Activated gamma-delta T cell treated with anti-CD3 and anti-CD28 coated beads, Interleukin-2, amount 50 U/mL, for 16 hours (primary cell): Measurements from ENCODE around the gene KIAA0930.
"Not testable (repeated sequence)": the region's sequence is repeated elsewhere in the genome, so short reads cannot be mapped to it uniquely, and the experiment has no call there.

Experiments used
- DNase-seq: peaks from one replicate; pipeline ENCODE4 v3.0.0-alpha.2; 2020; ENCODE audit warnings: low read depth

The KIAA0930 gene

DNA sequence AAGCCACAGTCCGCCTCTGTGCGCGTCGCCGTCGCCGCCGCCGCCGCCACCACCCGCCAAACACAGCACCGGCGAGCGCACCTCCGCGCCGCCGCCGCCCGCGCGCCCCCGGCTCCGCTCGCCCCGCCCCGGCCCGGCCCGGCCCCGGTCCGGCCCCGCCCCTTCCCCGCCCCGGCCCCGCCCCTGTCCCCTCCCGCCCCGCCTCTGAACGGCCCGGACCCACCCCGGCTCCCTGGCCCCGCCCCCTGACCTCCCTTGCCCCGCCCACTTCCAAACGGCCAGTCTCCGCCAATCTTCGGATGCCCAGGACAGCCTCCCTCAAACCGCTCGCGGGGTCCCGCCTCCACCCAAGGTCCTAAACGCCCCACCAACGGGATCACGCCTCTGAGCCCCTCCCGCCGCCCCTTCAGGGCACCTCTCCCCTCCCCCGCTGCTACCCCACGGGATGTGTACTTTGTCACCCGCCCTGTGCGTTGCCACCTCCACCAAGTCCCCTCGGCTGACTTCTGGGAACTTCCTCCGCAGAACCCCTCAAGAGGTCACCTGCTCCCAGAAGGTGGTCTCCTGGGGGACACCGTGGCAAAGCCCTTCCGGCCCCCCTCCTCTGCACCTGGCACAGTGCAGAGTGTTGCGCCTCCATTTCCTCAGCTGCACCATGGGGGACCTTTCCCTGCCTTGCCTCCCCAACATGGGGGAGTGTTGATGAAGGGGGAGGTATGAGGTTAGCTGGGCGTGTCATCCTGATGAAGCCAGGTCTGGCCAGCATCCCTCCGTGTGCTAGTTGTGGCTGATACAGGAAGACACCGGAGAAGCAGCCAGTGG, at the start of gene KIAA0930:
Gene KIAA0930, minus strand, starts transcription at position 85 of the 822 bp plus-strand sequence. CDS start 191 bp downstream, outside the sequence.
- peak; percentile 78 for DNase-seq

DNA sequence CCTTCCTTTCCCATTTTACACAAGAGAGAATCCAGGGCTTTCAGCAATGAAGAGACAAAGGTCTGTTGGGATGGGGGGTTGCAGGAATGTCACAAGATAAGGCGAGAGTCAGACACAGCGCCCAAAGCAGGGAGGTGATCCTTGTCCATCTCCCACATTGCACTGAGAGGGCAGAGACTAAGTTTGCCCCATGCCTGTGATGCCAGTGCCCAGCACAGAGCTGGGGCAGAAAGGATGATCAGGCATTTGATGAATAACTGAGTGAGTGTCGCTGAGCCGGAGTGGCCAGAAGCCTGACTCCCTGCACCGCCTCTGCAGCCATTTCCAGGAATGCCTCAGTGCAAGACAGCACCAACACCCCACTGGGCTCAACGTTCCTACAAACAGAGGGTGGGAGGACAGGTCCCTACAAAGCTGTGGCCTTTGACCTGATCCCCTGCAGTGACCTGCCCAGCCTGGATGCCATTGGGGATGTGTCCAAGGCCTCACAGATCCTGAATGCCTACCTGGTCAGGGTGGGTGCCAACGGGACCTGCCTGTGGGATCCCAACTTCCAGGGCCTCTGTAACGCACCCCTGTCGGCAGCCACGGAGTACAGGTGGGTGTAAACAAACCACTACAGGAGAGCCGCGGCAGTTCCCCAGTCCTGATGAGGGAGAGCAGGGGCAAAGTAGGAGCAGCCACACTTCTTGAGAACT, 46.3 kb upstream of the KIAA0930 start:
- no peak for DNase-seq

DNA sequence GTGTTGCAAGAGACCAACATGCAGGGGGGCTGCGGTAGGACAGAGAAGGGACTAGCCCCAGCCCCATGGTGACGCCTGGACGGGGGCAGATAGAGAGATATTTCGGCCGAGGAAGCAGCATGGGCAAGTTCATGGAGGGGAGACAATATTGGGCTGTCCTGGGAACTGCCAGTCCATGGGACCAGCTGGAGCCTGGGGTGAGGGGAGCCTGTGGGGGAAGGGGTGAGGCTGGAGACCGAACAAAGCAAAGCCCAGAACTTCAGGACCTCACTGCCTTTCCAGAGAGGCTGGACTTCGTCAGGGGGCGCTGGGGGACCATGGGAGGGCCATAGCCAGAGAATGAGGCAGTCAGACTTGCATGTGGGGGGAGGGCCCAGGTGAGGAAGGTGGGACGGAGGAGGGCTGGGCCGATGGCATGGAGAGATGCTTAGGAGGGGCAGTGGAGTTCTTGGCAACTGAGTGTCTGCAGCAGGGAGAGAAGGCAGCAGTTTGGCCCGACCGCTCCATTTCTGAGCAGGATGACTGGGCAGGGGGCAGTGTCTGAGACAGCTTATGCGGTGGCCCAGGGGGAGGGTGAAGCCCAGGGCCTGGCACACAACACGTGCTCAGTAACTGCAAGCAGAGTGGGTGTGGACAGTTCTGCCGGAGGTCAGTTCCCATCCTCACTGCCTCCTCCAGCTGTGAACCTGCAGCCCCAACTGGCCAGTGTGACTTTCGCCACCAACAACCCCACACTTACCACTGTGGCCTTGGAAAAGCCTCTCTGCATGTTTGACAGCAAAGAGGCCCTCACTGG, 44.8 kb upstream of the KIAA0930 start:
- DNase-seq = no peak

DNA sequence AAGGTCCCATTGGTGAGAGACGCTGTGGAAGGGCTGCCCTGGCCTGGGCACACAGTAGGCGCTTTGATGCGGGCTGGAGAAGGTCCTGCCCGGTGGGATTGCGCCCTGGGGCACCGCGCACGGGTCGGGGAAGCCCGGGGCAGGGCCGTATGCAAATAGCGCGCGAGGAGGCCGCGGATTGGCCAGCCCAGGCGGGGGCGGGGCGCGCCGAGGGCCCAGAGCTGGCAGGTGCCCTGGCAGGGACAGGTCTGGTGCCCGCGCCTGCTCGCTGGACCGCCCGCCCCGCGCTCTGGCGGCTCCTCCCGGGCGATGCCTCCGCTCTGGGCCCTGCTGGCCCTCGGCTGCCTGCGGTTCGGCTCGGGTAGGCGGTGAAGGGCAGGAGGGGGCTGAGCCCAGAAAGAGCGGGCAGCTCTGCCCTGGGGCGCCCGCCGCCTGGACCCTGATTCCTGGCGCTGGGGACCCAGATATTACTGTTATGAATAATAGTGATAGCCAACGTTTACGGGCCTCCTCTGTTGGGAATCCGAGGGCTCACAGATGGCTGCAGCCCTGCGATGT, 44.1 kb upstream of the KIAA0930 start, which contains the start of gene UPK3A:
Gene UPK3A, plus strand, starts transcription at position 245 of the 558 bp plus-strand sequence. Its CDS starts 65 bp downstream, at position 310.
- peak; percentile 26 for DNase-seq

DNA sequence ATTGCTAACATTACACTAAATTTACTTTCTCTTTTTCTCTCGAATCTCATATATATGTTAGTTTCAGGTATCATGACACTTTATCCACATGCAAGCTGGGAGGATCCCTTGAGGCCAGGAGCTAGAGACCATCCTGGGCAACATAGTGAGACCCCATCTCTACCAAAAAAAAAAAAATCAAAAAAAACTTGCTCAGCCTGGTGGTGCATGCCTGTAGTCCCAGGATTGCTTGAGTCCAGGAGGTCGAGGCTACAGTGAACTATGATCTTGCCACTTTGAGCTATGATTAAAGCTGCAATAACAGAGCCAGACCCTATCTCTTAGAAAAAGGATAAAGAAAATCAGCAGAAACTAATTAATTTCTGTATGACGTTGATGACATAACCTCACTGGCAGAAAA, 40.3 kb upstream of the KIAA0930 start:
- DNase-seq = no peak

DNA sequence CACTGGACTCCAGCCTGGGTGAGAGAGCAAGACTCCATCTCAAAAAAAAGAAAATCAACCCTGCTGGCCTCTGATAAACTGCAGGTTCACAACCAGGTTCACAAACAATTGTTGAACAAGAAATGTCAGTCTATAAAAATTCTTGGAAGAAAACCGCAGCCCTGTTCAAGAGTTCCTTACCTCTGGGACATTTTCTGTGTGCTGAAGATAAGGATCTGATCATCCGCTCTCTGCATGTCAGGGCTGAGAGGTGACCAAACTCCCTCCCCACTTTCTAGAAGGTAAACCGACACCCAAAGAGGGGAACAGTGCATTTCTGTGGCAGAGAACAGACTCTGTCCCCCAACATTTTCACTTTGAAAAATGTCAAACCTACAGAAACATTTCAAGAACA, 39.9 kb upstream of the KIAA0930 start:
- DNase-seq = no peak

DNA sequence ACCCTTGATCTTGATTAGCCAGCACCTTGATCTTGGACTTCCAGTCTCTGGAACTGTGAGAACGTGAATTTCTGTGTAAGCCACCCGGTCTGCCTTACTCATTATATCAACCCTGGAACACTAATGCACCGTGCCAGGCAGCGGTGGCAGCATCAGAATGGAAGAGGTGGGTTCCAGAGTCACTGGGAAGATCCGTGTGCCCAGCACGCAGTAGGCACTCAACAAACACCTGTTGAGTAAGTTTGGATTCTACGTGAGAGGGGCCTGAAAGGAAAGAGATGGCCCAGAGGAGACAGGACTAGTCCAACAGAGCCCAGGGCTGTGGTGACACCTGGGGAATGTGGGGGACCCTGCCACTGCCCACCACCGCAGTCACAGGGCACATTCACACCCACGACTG, 37.4 kb upstream of the KIAA0930 start:
- DNase-seq = no peak

DNA sequence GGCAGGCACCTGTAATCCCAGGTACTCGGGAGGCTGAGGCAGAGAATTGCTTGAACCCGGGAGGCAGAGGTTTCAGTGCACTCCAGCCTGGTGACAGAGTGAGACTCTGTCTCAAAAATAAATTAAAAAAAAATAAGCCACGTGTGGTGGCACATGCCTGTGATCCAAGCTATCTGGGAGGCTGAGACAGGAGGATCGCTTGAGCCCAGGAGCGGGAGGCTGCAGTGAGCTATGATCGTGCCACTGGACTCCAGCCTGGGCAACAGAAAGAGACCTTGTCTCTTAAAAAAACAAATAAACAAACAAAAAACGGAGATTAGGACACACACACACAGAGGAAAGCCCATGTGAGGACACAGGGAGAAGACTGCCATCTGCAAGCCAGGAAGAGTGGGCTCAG, 37.0 kb upstream of the KIAA0930 start:
- DNase-seq = not testable (repeated sequence)

DNA sequence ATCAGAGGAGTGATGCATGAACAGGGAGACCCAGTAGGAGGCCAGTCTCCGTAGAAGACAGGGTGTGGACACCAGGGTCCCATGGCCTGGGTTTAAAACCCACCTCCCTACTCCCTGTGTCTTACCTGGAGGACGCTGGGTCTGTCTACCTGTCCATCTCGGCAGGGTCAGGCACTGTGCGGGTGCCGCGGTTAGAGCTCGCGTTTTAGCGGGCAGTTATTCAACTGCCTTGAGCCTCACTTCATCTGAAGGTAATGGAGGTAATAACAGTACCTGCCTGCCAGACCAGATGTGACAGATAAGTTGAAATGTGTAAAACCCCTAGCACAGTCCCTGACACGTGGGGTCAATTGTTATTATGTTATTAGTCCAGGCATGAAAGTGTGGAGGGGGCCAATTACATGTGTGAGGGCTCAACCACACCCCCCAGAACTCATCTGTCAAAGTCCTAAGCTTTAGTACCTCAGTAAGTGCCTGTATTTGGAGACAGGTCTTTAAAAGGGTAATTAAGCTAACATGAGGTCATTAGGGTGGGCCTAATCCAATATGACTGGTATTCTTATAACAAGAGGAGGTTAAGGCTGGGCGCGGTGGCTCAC, 35.9 kb upstream of the KIAA0930 start:
- no peak for DNase-seq

DNA sequence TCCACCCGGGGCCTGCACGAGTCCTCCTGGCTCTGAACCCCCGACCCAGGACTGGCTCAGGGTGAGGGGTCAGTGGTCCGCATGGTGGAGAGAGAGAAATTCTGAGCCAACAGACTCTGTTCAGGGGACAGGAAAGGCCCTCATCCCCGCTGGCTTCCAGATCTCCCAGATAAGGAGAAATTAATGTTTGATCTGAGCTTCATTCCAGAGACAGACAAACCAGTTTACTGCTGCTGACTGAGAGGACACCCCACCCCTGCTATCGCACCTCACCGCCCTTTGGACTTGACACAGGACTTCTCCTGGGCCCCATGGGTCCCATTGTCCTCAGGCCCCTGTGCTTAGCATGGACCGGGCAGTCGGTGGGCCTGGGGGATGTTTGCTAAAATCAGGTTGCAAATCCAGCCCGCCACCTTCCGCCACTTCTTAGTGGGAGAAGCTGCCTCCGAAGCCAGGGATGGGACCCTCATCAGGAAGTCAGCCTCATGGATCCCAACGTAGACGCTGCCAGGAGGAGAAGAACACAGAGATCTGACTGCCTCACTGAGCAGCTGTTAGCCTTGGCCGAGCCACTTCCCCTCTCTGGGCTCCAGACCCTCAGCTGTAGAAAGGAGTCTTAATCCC, 32.9 kb upstream of the KIAA0930 start:
- DNase-seq = no peak

DNA sequence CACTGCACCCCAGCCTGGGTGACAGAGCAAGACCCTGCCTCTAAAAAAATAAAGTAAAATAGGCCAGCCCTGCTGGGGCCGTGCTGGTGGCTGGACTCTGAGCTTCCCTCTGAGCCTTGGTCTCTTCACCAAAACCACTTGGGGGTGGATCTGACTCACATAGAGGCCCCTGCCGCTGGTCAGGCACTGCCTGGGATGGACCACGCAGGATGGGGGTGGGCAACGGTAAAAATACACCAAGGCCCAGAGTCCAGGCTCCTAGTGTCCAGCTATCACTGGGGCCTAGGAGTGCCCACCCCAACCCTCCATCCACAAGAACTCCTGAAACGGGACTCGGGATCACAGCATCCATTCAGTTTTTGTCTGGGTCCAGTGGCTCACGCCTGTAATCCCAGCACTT, 31.8 kb upstream of the KIAA0930 start:
- DNase-seq = no peak

DNA sequence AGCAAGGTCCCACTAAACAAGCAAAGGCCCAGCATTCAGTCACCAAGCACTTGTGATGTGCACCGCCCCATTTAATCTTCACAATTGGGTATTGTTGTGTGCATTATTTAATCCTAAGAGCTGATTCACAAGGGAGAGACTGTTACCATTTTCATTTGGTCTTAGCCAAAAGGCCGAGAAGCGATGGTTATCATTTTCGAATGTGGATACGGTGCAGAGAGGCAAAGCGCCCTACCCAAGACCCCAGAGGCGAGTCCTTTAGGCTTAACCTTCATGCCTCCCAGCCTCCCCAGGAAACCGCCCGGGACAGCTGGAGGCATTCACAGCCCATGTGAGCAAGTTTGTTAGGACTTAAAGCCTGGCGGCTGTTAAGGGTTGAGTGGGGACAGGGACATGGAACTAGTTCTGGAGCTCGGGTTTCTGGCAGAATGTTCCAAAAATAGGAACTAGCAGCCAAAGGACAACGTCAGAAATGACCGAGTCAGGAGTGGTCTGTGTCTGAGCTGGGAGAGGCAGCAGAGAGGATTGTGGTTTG, 31.0 kb upstream of the KIAA0930 start:
- no peak for DNase-seq

DNA sequence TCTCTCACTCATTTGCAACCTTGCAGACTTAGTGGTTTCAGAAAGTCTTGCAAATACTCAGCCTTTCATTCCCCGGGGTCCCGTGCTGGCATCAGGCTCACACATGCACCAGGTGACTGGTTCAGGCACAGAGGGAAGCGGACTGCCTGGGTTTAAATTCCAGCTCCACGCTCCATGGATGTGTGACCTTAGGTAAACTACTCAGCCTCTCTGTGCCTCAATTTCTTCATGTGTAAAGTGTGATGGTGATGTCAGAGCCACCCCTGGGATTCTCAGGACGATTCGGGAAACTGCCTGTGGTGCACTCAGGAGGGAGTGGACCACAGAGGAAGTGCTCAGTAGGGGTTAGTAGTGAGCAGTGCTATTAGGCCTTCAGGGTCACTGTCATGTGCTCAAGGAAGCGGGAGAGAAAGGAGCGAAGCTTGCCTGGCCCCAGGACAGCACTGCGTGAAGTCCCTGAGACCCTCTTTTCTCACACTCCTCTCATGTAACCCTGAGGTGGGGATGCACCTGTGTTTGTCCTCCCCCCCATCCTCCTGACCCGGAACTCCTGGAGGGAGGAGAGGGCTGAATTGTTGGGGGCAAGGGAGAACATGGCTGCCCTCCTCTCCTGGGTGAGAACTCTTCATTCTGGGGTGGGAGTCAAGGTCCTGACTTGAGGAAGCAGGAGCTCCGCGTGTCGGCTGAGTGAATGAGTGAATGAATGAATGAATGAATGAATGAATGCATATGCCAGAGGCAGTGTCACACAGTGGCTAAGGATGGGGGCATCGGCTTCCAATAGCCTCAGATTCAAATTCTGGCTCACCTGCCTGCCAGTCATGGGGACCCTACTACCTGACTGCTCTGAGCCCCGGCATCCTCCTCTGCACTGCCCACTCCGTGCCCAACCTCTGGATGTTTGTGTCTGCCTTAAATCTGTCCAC, 29.7 kb upstream of the KIAA0930 start:
- DNase-seq = no peak

DNA sequence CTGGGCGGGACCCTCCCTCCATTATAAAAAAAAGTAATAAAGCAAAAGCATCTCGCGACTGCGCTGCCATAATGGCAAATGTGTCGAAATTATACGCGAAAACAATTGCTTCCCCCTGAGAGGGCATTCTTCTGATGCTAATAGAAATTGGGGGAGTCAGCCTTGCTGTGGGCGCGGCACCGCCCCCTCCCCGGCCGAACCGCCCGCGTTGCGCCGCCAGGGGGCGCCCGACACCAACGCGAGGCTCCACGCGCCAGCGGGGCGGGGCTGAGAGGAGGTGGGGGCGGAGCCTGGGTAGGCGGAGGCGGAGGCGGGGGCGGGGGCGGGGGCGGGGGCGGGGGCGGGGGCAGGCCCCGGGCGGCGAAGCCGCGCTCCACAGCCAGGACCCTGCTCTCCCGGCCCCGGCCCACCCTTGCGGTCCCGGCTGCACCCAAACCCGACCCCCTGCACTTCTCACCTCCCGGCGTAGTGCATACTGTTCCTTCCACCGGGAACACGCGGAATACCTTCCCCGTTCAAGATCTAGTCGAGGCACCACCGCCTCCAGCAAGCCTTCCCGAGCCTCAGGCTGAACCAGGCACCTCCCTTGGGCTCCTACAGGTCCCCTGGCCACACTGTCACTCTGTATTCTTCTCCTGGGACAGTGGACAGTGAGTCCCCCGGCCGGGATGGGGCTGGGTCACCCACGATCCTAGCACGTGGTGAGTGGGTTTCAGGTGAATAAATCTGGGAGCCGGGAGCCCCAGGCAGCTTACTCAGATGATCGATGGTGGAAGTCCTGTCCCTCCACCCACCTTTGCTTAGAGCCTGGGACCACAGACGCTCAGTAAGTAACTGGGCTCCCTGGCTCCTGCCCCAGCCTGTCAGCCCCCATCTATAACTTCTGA, 28.5 kb upstream of the KIAA0930 start:
- peak; percentile 86 for DNase-seq

DNA sequence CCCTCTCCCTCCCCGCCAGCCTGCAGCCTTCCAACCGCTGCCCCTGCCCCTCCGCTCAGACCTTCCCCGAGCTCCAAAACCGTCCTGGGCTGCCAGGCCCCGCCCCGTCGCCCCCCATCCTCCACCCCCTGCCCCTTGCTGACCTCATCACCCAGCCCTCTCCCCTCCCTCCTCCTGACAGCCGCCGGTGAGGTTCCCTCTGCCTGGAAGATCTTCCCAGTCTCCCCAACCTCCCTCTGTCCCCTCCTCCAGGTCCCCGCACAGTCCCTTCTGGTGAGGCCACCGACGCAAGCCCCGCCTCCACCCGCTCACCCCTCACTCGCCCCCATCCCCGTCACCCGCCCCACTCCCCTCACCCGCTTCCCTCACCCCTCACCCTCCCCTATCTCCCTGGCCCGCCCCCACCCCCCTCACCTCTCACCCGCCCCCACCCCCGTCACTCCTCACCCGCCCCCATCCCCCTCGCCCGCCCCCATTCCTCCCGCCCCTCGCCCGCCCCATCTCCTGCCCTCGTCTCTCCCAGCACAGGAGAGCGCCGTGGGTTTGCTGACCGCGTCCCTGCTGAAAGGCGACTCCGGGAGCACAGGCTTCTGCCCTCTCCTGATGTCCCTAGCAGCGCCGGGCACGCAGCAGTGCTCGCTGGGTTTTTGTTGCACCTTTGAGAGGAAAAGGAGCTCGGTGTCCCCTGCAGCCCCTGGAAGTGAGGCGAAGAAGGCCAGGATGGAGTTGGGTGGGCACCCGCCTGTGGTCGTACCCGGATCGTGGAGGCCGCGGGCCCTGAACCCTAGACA, 27.7 kb upstream of the KIAA0930 start:
- no peak for DNase-seq

DNA sequence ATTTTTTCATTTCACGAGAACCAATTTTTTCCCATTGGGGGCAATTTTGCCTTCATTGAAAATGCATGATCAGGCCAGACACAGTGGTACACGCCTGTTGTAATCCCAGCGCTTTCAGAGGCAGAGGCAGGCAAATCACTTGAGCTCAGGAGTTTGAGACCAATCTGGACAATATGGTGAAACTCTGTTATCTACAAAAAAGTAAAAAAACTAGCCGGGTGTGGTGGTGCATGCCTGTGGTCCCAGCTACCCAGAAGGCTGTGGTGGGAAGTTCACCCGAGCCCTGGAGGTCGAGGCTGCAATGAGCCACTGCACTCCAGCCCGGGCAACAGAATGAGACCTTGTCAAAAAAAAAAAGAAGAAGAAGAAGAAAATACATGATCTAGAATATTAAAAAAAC, 24.8 kb upstream of the KIAA0930 start:
- no peak for DNase-seq

DNA sequence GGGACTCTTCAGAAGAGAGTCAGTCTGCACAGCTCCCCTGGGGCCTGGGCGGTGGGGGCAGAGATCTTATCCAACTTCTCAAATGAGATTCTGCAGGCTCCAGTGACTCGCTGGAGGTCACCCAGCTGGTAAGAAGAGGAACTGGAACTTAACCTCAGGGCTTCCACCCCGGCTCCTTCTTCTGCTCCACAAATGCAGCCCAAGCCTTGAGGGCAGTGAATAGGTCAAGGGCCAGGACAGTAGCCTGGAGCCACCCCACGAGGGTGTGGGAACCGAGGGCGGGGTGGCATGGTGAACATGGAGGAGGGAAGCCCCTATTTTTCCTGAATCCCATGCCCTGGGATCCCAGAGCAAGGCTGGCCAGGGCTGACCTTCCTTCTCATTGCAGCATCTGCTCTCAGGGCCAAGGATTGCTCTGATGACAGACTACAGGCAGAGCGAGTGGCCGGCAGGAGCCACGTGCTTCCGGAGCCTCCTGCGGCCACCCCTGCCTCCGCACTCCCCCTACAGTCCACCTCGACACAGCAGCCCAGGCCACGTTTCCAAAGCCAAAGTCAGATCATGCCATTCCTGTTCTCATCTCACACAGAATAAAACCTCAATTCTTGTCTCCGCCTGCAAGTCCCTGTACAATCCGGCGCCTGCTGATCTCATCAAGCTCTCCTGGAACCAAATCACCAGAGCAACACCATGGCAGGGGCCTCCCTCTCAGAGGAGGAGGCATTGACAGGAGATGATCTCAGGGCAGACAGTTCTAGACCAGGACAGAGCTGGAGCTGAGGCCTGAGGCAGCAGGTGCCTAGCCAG, 23.0 kb upstream of the KIAA0930 start:
- no peak for DNase-seq
